K562 (cell line): Measurements from ENCODE around the gene MECR. TPM values are rescaled to one million over a fixed set of nuclear protein-coding genes. Genes with fewer than 3 reads are reported as not detected.
A peak's percentile ranks its signal among the peaks of the same experiment; 100 is the strongest.

ENCODE experiments used
- ATAC-seq: fragments of 200-7000 bp; cut with Tn5 transposase; 3 replicates; pipeline ENCODE4 v1.9.1; 2020; ENCODE audit warnings: moderate library complexity
- BruUV-seq: library from RNA; stranded (reverse); fragments of 400-500 nt; replicated peaks from 2 replicates; lab custom pipeline; 2021; lab: Mats Ljungman, UMichigan
- CTCF ChIA-PET: fragments of 300-600 bp; formaldehyde crosslinking; extraction: SDS; loops from one replicate; lab custom pipeline; 2021; ENCODE audit warnings: low intra/inter-chr PET ratio; lab: Yijun Ruan, JAX
- POLR2A ChIA-PET: fragments of 300-600, 350-650 bp; sonication (Branson Sonifier 250); formaldehyde crosslinking; extraction: SDS; loops from one replicate; lab custom pipeline; 2021; ENCODE audit warnings: antibody characterized with exemption, inconsistent platforms; lab: Yijun Ruan, JAX
- DNase-seq, 4 experiments: peaks; one replicate each; pipeline versions ENCODE4 v3.0.0 to v3.0.0-alpha.2; 2011 to 2018; ENCODE audit warnings: low spot score in 3 of 4, mixed read lengths in 3 of 4; ENCODE audit errors: extremely low read depth in 1 of 4
- FAIRE-seq: peaks from 2 replicates; lab custom pipeline; 2011; peaks lifted over from hg19 to GRCh38; lab: Jason Lieb, UNC
- H2AFZ ChIP-seq: 2 replicates; pipeline ENCODE4 v1.6.0; 2011; ENCODE audit warnings: low read depth, low read length, control low read depth, inconsistent platforms
- H3K27ac ChIP-seq: fragments of 200-600 bp; 3 replicates; pipeline ENCODE4 v1.8.0; 2011; ENCODE audit warnings: low read depth, mild to moderate bottlenecking, control low read depth, inconsistent platforms, low read length, moderate library complexity, mixed read lengths; ENCODE audit errors: extremely low read depth
- H3K27me3 ChIP-seq, 2 experiments: fragments of 300-600 bp in 1 of 2; 2 replicates in 1 of 2; 3 replicates in 1 of 2; pipeline versions ENCODE4 v1.6.0 to v1.8.0; 2011; ENCODE audit warnings: inconsistent platforms in 2 of 2, low read length in 2 of 2, mild to moderate bottlenecking in 1 of 2, mixed read lengths in 1 of 2, moderate library complexity in 1 of 2; ENCODE audit not compliant: control insufficient read depth in 2 of 2, insufficient read depth in 2 of 2
- H3K36me3 ChIP-seq: fragments of 300-600 bp; 3 replicates; pipeline ENCODE4 v1.8.0; 2011; ENCODE audit warnings: mild to moderate bottlenecking, low read length, inconsistent platforms; ENCODE audit not compliant: control insufficient read depth, insufficient read depth
- H3K4me1 ChIP-seq, 2 experiments: fragments of 200-600 bp in 1 of 2; replicated peaks in 1 of 2; 2 replicates in 1 of 2; 3 replicates in 1 of 2; pipeline versions ENCODE4 v1.5.1 to v1.8.0; 2011; ENCODE audit warnings: inconsistent platforms in 2 of 2, low read length in 2 of 2, mild to moderate bottlenecking in 1 of 2, mixed read lengths in 1 of 2, moderate library complexity in 1 of 2; ENCODE audit not compliant: control insufficient read depth in 2 of 2, insufficient read depth in 2 of 2
- H3K4me2 ChIP-seq: 2 replicates; pipeline ENCODE4 v1.6.1; 2011; ENCODE audit warnings: low read length, control low read depth, inconsistent platforms, mixed read lengths; ENCODE audit not compliant: insufficient read depth
- H3K4me3 ChIP-seq: fragments of 200-600 bp; sonication (generic), shearing (Covaris generic); 2 replicates; pipeline ENCODE4 v1.5.1; 2016; ENCODE audit warnings: control low read depth, inconsistent platforms
- H3K79me2 ChIP-seq: fragments of 200-600 bp; 3 replicates; pipeline ENCODE4 v1.8.0; 2011; ENCODE audit warnings: low read length, inconsistent platforms; ENCODE audit not compliant: control insufficient read depth, insufficient read depth
- H3K9ac ChIP-seq, 2 experiments: 2 replicates each; pipeline versions ENCODE4 v1.6.0 to v1.6.1; 2011; ENCODE audit warnings: low read depth in 2 of 2, low read length in 2 of 2, control low read depth in 1 of 2, inconsistent platforms in 1 of 2, mild to moderate bottlenecking in 1 of 2, mixed read lengths in 1 of 2; ENCODE audit not compliant: insufficient read depth in 1 of 2
- H3K9me1 ChIP-seq: one replicate; pipeline ENCODE4 v1.6.0; 2011; ENCODE audit warnings: inconsistent platforms, mild to moderate bottlenecking, low read length, moderate library complexity; ENCODE audit not compliant: control insufficient read depth, insufficient read depth
- H3K9me3 ChIP-seq: replicated peaks from 2 replicates; pipeline ENCODE4 v1.5.1; 2011; ENCODE audit warnings: low read depth, low read length, inconsistent platforms; ENCODE audit not compliant: control insufficient read depth, insufficient read depth
- H4K20me1 ChIP-seq: replicated peaks from 2 replicates; pipeline ENCODE4 v1.6.1; 2011; ENCODE audit warnings: low read length, inconsistent platforms, mixed read lengths; ENCODE audit not compliant: control insufficient read depth, insufficient read depth
- ARID2 ChIP-seq: fragments of 450-650 bp; IDR thresholded peaks from 2 replicates; pipeline ENCODE4 v1.6.1; 2017; ENCODE audit warnings: antibody characterized with exemption, mild to moderate bottlenecking
- CHD1 ChIP-seq: fragments of 200-600 bp; sonication (generic); IDR thresholded peaks from one replicate; pipeline ENCODE4 v1.6.1; 2012; ENCODE audit warnings: mild to moderate bottlenecking, moderate library complexity, low read length, inconsistent platforms
- CXXC5 ChIP-seq: fragments of 250-450 bp; sonication (Bioruptor Pico); IDR thresholded peaks from 2 replicates; pipeline ENCODE4 v1.8.0; 2022; ENCODE audit warnings: inconsistent platforms, mild to moderate bottlenecking, moderate library complexity
- DMBX1 ChIP-seq: fragments of 250-450 bp; sonication (Bioruptor Pico); IDR thresholded peaks from 2 replicates; pipeline ENCODE4 v1.8.0; 2022; ENCODE audit warnings: inconsistent platforms, mild to moderate bottlenecking, moderate library complexity, borderline replicate concordance
- FIP1L1 ChIP-seq: fragments of 200-400 bp; formaldehyde crosslinking; IDR thresholded peaks from 2 replicates; pipeline ENCODE4 v1.6.1; 2018; ENCODE audit warnings: mild to moderate bottlenecking, low read depth, low read length; ENCODE audit not compliant: poor library complexity, severe bottlenecking
- HCFC1 ChIP-seq: IDR thresholded peaks from 2 replicates; pipeline ENCODE4 v1.6.1; 2012; ENCODE audit warnings: low read depth, low read length, improper control_type of control experiment
- HMG20B ChIP-seq: fragments of 250-450 bp; sonication (Bioruptor Pico); IDR thresholded peaks from 2 replicates; pipeline ENCODE4 v1.5.0; 2021; ENCODE audit warnings: mild to moderate bottlenecking
- NR3C1 ChIP-seq: sonication (generic); formaldehyde crosslinking; IDR thresholded peaks from 2 replicates; pipeline ENCODE4 v1.8.1; 2022; ENCODE audit warnings: missing genetic modification reagents
- TEAD1 ChIP-seq, 2 experiments: fragments of 450-650 bp in 1 of 2; sonication (generic) in 1 of 2; formaldehyde crosslinking; IDR thresholded peaks; 2 replicates each; pipeline versions ENCODE4 v1.4.0 to v1.8.0; 2020 to 2022; ENCODE audit warnings: mild to moderate bottlenecking in 2 of 2, missing genetic modification reagents in 1 of 2
- ZC3H4 ChIP-seq: sonication (generic); formaldehyde crosslinking; IDR thresholded peaks from 2 replicates; pipeline ENCODE4 v1.9.0; 2021; ENCODE audit warnings: missing genetic modification reagents, borderline replicate concordance
- ZNF143 ChIP-seq: sonication (generic); formaldehyde crosslinking; IDR thresholded peaks from 2 replicates; pipeline ENCODE4 v1.9.0; 2022; ENCODE audit warnings: mild to moderate bottlenecking, missing genetic modification reagents
- ZNF24 ChIP-seq: fragments of 450-650 bp; IDR thresholded peaks from 2 replicates; pipeline ENCODE4 v1.6.1; 2016
- ZNF76 ChIP-seq: fragments of 250-450 bp; sonication (Bioruptor Pico); IDR thresholded peaks from 2 replicates; pipeline ENCODE4 v1.4.0; 2020; ENCODE audit warnings: mild to moderate bottlenecking, moderate library complexity, borderline replicate concordance
- WGBS: fragments of 100-300 bp; shearing (Covaris generic); methylation state at CpG from one replicate; pipeline ENCODE4 v1.1.6; 2016; ENCODE audit warnings: low coverage, mixed read lengths; ENCODE audit not compliant: insufficient coverage; ENCODE audit errors: missing lambda C conversion rate; 5-methylcytosine and 5-hydroxymethylcytosine counted together
- in situ Hi-C: fragments of 300-500 bp; cut with MboI; formaldehyde crosslinking; loops from 4 replicates; pipeline ENCODE4 v1.15.0; 2018; ENCODE audit warnings: inconsistent platforms, mixed read lengths
- intact Hi-C: fragments of 100-400 bp; cut with micrococcal nuclease; formaldehyde crosslinking; loops from 2 replicates; pipeline ENCODE4 v1.14.2; 2022
- polyA plus RNA-seq, 8 experiments: library from polyadenylated mRNA; depleted of rRNA in 4 of 8; stranded (reverse) in 5 of 8; unstranded in 3 of 8; fragments of >200 nt; fragmentation: Nextera tagmentation in 2 of 8; fragmentation: Illumina TruSeq in 1 of 8; extraction: Ambion mirVana in 2 of 8; extraction: Trizol in 1 of 8; gene quantifications; 2 replicates each; pipeline versions ENCODE4 v1.2.1 to v1.2.3, GENCODE V29; 2011 to 2014; ENCODE audit warnings: inconsistent platforms in 1 of 8, missing spikeins in 1 of 8
- total RNA-seq, 7 experiments: library from RNA; depleted of rRNA in 6 of 7; stranded (reverse); fragments of >200 nt in 6 of 7; fragmentation: Illumina TruSeq in 2 of 7; extraction: Trizol in 2 of 7; gene quantifications; 2 replicates each; pipeline versions ENCODE4 v1.2.1 to v1.2.3, GENCODE V29; 2011 to 2021; ENCODE audit warnings: low replicate concordance in 1 of 7
- TF ChIP-seq, protein P1 (sequence below): fragments of 250-450 bp; sonication (Bioruptor Pico); IDR thresholded peaks from 2 replicates; pipeline ENCODE4 v1.8.0; 2022; ENCODE audit warnings: inconsistent platforms
- TF ChIP-seq, protein P2 (sequence below): fragments of 250-450 bp; sonication (Bioruptor Pico); IDR thresholded peaks from 2 replicates; pipeline ENCODE4 v1.4.0; 2020
- TF ChIP-seq, protein P3 (sequence below): fragments of 450-650 bp; IDR thresholded peaks from 2 replicates; pipeline ENCODE4 v1.6.1; 2017; ENCODE audit warnings: antibody characterized with exemption, mild to moderate bottlenecking

Gene MECR
- total and polyA plus RNA-seq, 9 of the 15 experiments (the other 6 are each of a cell fraction or from before 2014, with no cell fraction given): 10.4 to 58.6 (median 42.9) TPM

GRCh38 chr1:29197590-29197924 lies 33.2 kb downstream of the MECR start:
- H3K27ac ChIP-seq: no peak overlapping the region
- no peaks in the 10 kb centered on the region for H3K79me2 ChIP-seq
- H3K36me3 ChIP-seq: peaks cover 91% of the 10 kb centered on the region
- DNase-seq (peak; percentile 44 to 71 (median 53)), FAIRE-seq (peak; percentile 81), ATAC-seq (peak; percentile 94)
- no peak overlapping the region for H2AFZ ChIP-seq
- no peak overlapping the region for H3K9ac ChIP-seq
- no TSS peak for BruUV-seq
- no peak overlapping the region for H3K4me2 ChIP-seq
- H3K9me3 ChIP-seq: no peaks in the 10 kb centered on the region
- ChIA-PET CTCF (interaction anchor here (0.8 to 1.6 kb wide), 2 partner anchors 16 to 316 kb away, joined by 4 to 8 read pairs; partner anchors contain the start of gene SRSF4), POLR2A (interaction anchor here (0.6 to 2.5 kb wide), 12 partner anchors 12 to 931 kb away, joined by 3 to 20 read pairs (median 4); partner anchors contain the start of gene SRSF4)
- peaks cover 17 to 18% of the 10 kb centered on the region in 2 experiments for H3K4me1 ChIP-seq
- no peaks in the 10 kb centered on the region for H4K20me1 ChIP-seq
- intact Hi-C loops: no loop called here
- no peaks in the 10 kb centered on the region for H3K27me3 ChIP-seq
- 97% methylated on average over 2 of the region's 2 CpGs for WGBS
- no peaks in the 10 kb centered on the region for H3K9me1 ChIP-seq
- in situ Hi-C loops: loop anchor here (5.0 kb wide), 1 partner anchor 315 kb away; no protein-coding TSS in a partner anchor
- no peak overlapping the region for H3K4me3 ChIP-seq
- TF ChIP-seq HCFC1: no peak
- 0 out of 2 replicates have a peak, but pooled peaks have one; percentile 27 for TF ChIP-seq CXXC5 (CRISPR knock-in tag)
- peak; percentile 16; the same call in 1 of the 2 replicates for TF ChIP-seq ARID2
- TF ChIP-seq ZNF143 (CRISPR knock-in tag): peak; percentile 67
- TF ChIP-seq DMBX1 (CRISPR knock-in tag): 0 out of 2 replicates have a peak, but pooled peaks have one; percentile 29
- TF ChIP-seq FIP1L1: no peak
- no peak for TF ChIP-seq NR3C1 (CRISPR knock-in tag)
- TF ChIP-seq TEAD1 (CRISPR knock-in tag; IDR thresholded peaks at IDR 0.05): peak in 1 of 2 experiments; percentile 13; a peak in 1 of 4 replicates
- TF ChIP-seq ZC3H4 (CRISPR knock-in tag): no peak
- no peak for TF ChIP-seq ZNF76
- no peak for TF ChIP-seq HMG20B (CRISPR knock-in tag)
- TF ChIP-seq ZNF24: no peak
- no peak for TF ChIP-seq CHD1
- TF ChIP-seq, protein P1, sequence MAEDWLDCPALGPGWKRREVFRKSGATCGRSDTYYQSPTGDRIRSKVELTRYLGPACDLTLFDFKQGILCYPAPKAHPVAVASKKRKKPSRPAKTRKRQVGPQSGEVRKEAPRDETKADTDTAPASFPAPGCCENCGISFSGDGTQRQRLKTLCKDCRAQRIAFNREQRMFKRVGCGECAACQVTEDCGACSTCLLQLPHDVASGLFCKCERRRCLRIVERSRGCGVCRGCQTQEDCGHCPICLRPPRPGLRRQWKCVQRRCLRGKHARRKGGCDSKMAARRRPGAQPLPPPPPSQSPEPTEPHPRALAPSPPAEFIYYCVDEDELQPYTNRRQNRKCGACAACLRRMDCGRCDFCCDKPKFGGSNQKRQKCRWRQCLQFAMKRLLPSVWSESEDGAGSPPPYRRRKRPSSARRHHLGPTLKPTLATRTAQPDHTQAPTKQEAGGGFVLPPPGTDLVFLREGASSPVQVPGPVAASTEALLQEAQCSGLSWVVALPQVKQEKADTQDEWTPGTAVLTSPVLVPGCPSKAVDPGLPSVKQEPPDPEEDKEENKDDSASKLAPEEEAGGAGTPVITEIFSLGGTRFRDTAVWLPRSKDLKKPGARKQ (CRISPR knock-in tag): no peak
- TF ChIP-seq, protein P2, sequence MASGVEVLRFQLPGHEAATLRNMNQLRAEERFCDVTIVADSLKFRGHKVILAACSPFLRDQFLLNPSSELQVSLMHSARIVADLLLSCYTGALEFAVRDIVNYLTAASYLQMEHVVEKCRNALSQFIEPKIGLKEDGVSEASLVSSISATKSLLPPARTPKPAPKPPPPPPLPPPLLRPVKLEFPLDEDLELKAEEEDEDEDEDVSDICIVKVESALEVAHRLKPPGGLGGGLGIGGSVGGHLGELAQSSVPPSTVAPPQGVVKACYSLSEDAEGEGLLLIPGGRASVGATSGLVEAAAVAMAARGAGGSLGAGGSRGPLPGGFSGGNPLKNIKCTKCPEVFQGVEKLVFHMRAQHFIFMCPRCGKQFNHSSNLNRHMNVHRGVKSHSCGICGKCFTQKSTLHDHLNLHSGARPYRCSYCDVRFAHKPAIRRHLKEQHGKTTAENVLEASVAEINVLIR: no peak
- TF ChIP-seq, protein P3, sequence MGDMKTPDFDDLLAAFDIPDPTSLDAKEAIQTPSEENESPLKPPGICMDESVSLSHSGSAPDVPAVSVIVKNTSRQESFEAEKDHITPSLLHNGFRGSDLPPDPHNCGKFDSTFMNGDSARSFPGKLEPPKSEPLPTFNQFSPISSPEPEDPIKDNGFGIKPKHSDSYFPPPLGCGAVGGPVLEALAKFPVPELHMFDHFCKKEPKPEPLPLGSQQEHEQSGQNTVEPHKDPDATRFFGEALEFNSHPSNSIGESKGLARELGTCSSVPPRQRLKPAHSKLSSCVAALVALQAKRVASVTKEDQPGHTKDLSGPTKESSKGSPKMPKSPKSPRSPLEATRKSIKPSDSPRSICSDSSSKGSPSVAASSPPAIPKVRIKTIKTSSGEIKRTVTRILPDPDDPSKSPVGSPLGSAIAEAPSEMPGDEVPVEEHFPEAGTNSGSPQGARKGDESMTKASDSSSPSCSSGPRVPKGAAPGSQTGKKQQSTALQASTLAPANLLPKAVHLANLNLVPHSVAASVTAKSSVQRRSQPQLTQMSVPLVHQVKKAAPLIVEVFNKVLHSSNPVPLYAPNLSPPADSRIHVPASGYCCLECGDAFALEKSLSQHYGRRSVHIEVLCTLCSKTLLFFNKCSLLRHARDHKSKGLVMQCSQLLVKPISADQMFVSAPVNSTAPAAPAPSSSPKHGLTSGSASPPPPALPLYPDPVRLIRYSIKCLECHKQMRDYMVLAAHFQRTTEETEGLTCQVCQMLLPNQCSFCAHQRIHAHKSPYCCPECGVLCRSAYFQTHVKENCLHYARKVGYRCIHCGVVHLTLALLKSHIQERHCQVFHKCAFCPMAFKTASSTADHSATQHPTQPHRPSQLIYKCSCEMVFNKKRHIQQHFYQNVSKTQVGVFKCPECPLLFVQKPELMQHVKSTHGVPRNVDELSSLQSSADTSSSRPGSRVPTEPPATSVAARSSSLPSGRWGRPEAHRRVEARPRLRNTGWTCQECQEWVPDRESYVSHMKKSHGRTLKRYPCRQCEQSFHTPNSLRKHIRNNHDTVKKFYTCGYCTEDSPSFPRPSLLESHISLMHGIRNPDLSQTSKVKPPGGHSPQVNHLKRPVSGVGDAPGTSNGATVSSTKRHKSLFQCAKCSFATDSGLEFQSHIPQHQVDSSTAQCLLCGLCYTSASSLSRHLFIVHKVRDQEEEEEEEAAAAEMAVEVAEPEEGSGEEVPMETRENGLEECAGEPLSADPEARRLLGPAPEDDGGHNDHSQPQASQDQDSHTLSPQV: peak; percentile 81
